IMR-90 (cell line): ENCODE data around the gene SARDH. TPM values are rescaled to one million over a fixed set of nuclear protein-coding genes. Genes with fewer than 3 reads are reported as not detected.

Source experiments
- ATAC-seq: fragments of 200-7000 bp; cut with Tn5 transposase; 2 replicates; pipeline ENCODE4 v1.9.1; 2020; ENCODE audit warnings: low read depth, mild to moderate bottlenecking, moderate library complexity
- BruUV-seq: library from RNA; stranded (reverse); fragments of 400-500 nt; replicated peaks from 2 replicates; lab custom pipeline; 2021; lab: Mats Ljungman, UMichigan
- CTCF ChIA-PET: fragments of 300-600 bp; formaldehyde crosslinking; extraction: SDS; loops from one replicate; lab custom pipeline; 2021; ENCODE audit warnings: antibody characterized with exemption; lab: Yijun Ruan, JAX
- POLR2A ChIA-PET: fragments of 300-600 bp; sonication (Branson Sonifier 250); formaldehyde crosslinking; loops from one replicate; lab custom pipeline; 2022; ENCODE audit warnings: antibody characterized with exemption; ENCODE audit not compliant: unreplicated experiment; lab: Charles Lee
- DNase-seq: peaks from one replicate; pipeline ENCODE4 v3.0.0; 2013
- H2AFZ ChIP-seq: replicated peaks from 2 replicates; pipeline ENCODE3; 2013; ENCODE audit warnings: low read length, mild to moderate bottlenecking; ENCODE audit not compliant: poor library complexity
- H2AK5ac ChIP-seq: 2 replicates; pipeline ENCODE4 v1.6.1; 2013; ENCODE audit warnings: low read depth, low read length, inconsistent platforms
- H2AK9ac ChIP-seq: replicated peaks from 2 replicates; pipeline ENCODE3; 2013; ENCODE audit warnings: mild to moderate bottlenecking, low read depth, low read length, moderate library complexity; ENCODE audit not compliant: poor library complexity
- H2BK120ac ChIP-seq: 2 replicates; pipeline ENCODE4 v1.6.1; 2013; ENCODE audit warnings: low read depth, low read length, inconsistent platforms
- H2BK15ac ChIP-seq: 3 replicates; pipeline ENCODE4 v1.6.1; 2013; ENCODE audit warnings: low read depth, low read length, inconsistent platforms
- H2BK20ac ChIP-seq: 2 replicates; pipeline ENCODE4 v1.6.1; 2013; ENCODE audit warnings: low read depth, mild to moderate bottlenecking, inconsistent platforms, low read length, moderate library complexity
- H2BK5ac ChIP-seq: 2 replicates; pipeline ENCODE4 v1.6.1; 2013; ENCODE audit warnings: mild to moderate bottlenecking, low read depth, low read length, inconsistent platforms; ENCODE audit not compliant: poor library complexity, severe bottlenecking
- H3K14ac ChIP-seq: replicated peaks from 2 replicates; pipeline ENCODE4 v1.6.1; 2013; ENCODE audit warnings: low read depth, low read length, inconsistent platforms
- H3K18ac ChIP-seq: 2 replicates; pipeline ENCODE4 v1.6.1; 2013; ENCODE audit warnings: low read depth, low read length, control low read depth
- H3K23ac ChIP-seq: 2 replicates; pipeline ENCODE4 v1.6.1; 2013; ENCODE audit warnings: low read depth, low read length, inconsistent platforms
- H3K27ac ChIP-seq: 2 replicates; pipeline ENCODE4 v1.5.1; 2013; ENCODE audit warnings: mild to moderate bottlenecking, control low read depth, low read length; ENCODE audit not compliant: insufficient read depth
- H3K27me3 ChIP-seq: 2 replicates; pipeline ENCODE4 v1.6.1; 2013; ENCODE audit warnings: low read length; ENCODE audit not compliant: control insufficient read depth, insufficient read depth
- H3K36me3 ChIP-seq: 2 replicates; pipeline ENCODE4 v1.6.1; 2013; ENCODE audit warnings: low read length, mixed read lengths; ENCODE audit not compliant: control insufficient read depth, insufficient read depth
- H3K4ac ChIP-seq: 2 replicates; pipeline ENCODE4 v1.6.1; 2013; ENCODE audit warnings: low read depth, low read length, inconsistent platforms
- H3K4me1 ChIP-seq: 2 replicates; pipeline ENCODE4 v1.6.1; 2013; ENCODE audit warnings: low read length, mixed read lengths; ENCODE audit not compliant: control insufficient read depth, insufficient read depth
- H3K4me2 ChIP-seq: 2 replicates; pipeline ENCODE4 v1.6.1; 2013; ENCODE audit warnings: low read depth, mild to moderate bottlenecking, control low read depth, low read length, moderate library complexity
- H3K4me3 ChIP-seq: 2 replicates; pipeline ENCODE4 v1.5.1; 2013; ENCODE audit warnings: low read depth, mild to moderate bottlenecking, control low read depth, low read length, moderate library complexity; ENCODE audit not compliant: insufficient read depth
- H3K56ac ChIP-seq: 2 replicates; pipeline ENCODE4 v1.6.1; 2013; ENCODE audit warnings: low read length, inconsistent platforms; ENCODE audit not compliant: insufficient read depth; ENCODE audit errors: extremely low read depth
- H3K79me1 ChIP-seq, 2 experiments: 2 replicates each; pipeline ENCODE4 v1.6.1; 2013; ENCODE audit warnings: low read length in 2 of 2, inconsistent platforms in 1 of 2, low read depth in 1 of 2
- H3K9ac ChIP-seq: 2 replicates; pipeline ENCODE4 v1.6.1; 2013; ENCODE audit warnings: low read depth, low read length, control low read depth
- H3K9me1 ChIP-seq: 2 replicates; pipeline ENCODE4 v1.6.1; 2013; ENCODE audit warnings: low read length, inconsistent platforms; ENCODE audit not compliant: insufficient read depth
- H3K9me3 ChIP-seq: 2 replicates; pipeline ENCODE4 v1.6.1; 2013; ENCODE audit warnings: low read length; ENCODE audit not compliant: control insufficient read depth, insufficient read depth
- H4K20me1 ChIP-seq: 2 replicates; pipeline ENCODE4 v1.6.1; 2013; ENCODE audit warnings: low read length, inconsistent platforms; ENCODE audit not compliant: insufficient read depth
- H4K5ac ChIP-seq: 2 replicates; pipeline ENCODE4 v1.6.1; 2013; ENCODE audit warnings: mild to moderate bottlenecking, low read depth, low read length, control low read depth
- H4K8ac ChIP-seq, 2 experiments: 2 replicates each; pipeline ENCODE4 v1.6.1; 2013; ENCODE audit warnings: low read depth in 2 of 2, low read length in 2 of 2, control low read depth in 1 of 2, inconsistent platforms in 1 of 2
- H4K91ac ChIP-seq: 2 replicates; pipeline ENCODE4 v1.6.1; 2013; ENCODE audit warnings: low read depth, low read length, inconsistent platforms; ENCODE audit not compliant: insufficient read depth
- BHLHE40 ChIP-seq: fragments of 150-350 bp; IDR thresholded peaks from 2 replicates; pipeline ENCODE4 v1.6.1; 2016; ENCODE audit warnings: mild to moderate bottlenecking, low read depth, low read length
- CEBPB ChIP-seq: IDR thresholded peaks from 2 replicates; pipeline ENCODE4 v1.6.1; 2012; ENCODE audit warnings: low read depth, low read length, improper control_type of control experiment
- CHD1 ChIP-seq: IDR thresholded peaks from 2 replicates; pipeline ENCODE4 v1.6.1; 2012; ENCODE audit warnings: low read depth, low read length, improper control_type of control experiment
- FOS ChIP-seq: fragments of 150-350 bp; IDR thresholded peaks from 2 replicates; pipeline ENCODE4 v1.6.1; 2016; ENCODE audit warnings: low read depth, low read length
- MAFK ChIP-seq: IDR thresholded peaks from 2 replicates; pipeline ENCODE4 v1.6.1; 2012; ENCODE audit warnings: low read depth, low read length, improper control_type of control experiment
- MAZ ChIP-seq: IDR thresholded peaks from 2 replicates; pipeline ENCODE4 v1.6.1; 2012; ENCODE audit warnings: low read depth, mild to moderate bottlenecking, low read length, improper control_type of control experiment, moderate library complexity, borderline replicate concordance
- MXI1 ChIP-seq: IDR thresholded peaks from 2 replicates; pipeline ENCODE4 v1.6.1; 2012; ENCODE audit warnings: low read depth, mild to moderate bottlenecking, low read length, moderate library complexity, borderline replicate concordance
- NFE2L2 ChIP-seq: fragments of 150-350 bp; IDR thresholded peaks from 2 replicates; pipeline ENCODE4 v1.6.1; 2016; ENCODE audit warnings: low read depth, mild to moderate bottlenecking, low read length
- POLR2A ChIP-seq: IDR thresholded peaks from 2 replicates; pipeline ENCODE4 v1.6.1; 2012; ENCODE audit warnings: mild to moderate bottlenecking, low read depth, low read length
- RAD21 ChIP-seq: IDR thresholded peaks from 2 replicates; pipeline ENCODE4 v1.6.1; 2012; ENCODE audit warnings: low read length, improper control_type of control experiment
- RFX5 ChIP-seq: IDR thresholded peaks from 2 replicates; pipeline ENCODE4 v1.8.0; 2012; ENCODE audit warnings: low read depth, mild to moderate bottlenecking, low read length, moderate library complexity
- SMC3 ChIP-seq: fragments of 150-350 bp; IDR thresholded peaks from 2 replicates; pipeline ENCODE4 v1.6.1; 2016; ENCODE audit warnings: low read depth, mild to moderate bottlenecking, antibody characterized with exemption, low read length, moderate library complexity
- WGBS, 2 experiments: methylation state at CpG; one replicate each; pipeline versions ENCODE4 v1.1.5 to v1.1.7; 2013; ENCODE audit warnings: missing lambda C conversion rate in 2 of 2; ENCODE audit not compliant: insufficient read length in 1 of 2; ENCODE audit errors: extremely low coverage in 2 of 2; 5-methylcytosine and 5-hydroxymethylcytosine counted together
- dilution Hi-C: fragments of 300-500 bp; cut with HindIII; formaldehyde crosslinking; loops from one replicate; pipeline ENCODE4 v1.14.3; 2018; ENCODE audit warnings: low sequenced_read_pairs; ENCODE audit not compliant: unreplicated experiment
- in situ Hi-C: fragments of 300-500 bp; cut with MboI; formaldehyde crosslinking; loops from 3 replicates; pipeline ENCODE4 v1.14.3; 2019; ENCODE audit warnings: low sequenced_read_pairs, inconsistent platforms, mixed read lengths
- intact Hi-C: fragments of 100-400 bp; cut with micrococcal nuclease; formaldehyde crosslinking; loops from 2 replicates; pipeline ENCODE4 v1.10.0; 2022
- polyA plus RNA-seq, 3 experiments: library from polyadenylated mRNA; depleted of rRNA; stranded (reverse); fragments of >200 nt; gene quantifications; 2 replicates each; pipeline ENCODE4 v1.2.3, GENCODE V29; 2012; ENCODE audit warnings: low replicate concordance in 1 of 3
- total RNA-seq: library from RNA; depleted of rRNA; stranded (reverse); fragments of >200 nt; gene quantifications from 2 replicates; pipeline ENCODE4 v1.2.3, GENCODE V29; 2012
- TF ChIP-seq, protein P1 (sequence below): fragments of 150-350 bp; IDR thresholded peaks from 2 replicates; pipeline ENCODE4 v1.6.1; 2017; ENCODE audit warnings: mild to moderate bottlenecking, antibody characterized with exemption, low read length, low read depth
- TF ChIP-seq, protein P2 (sequence below): conservative IDR thresholded peaks from 2 replicates; pipeline ENCODE4 v1.5.1; 2012; ENCODE audit warnings: mild to moderate bottlenecking, low read depth, low read length, improper control_type of control experiment
- TF ChIP-seq, protein P3 (sequence below): fragments of 150-350 bp; IDR thresholded peaks from 2 replicates; pipeline ENCODE4 v1.6.1; 2016; ENCODE audit warnings: low read depth, mild to moderate bottlenecking, low read length, moderate library complexity, borderline replicate concordance

Gene SARDH
- total and polyA plus RNA-seq, 2 of the 4 experiments (the other 2 are of a cell fraction): 5.0 to 7.5 TPM

DNA sequence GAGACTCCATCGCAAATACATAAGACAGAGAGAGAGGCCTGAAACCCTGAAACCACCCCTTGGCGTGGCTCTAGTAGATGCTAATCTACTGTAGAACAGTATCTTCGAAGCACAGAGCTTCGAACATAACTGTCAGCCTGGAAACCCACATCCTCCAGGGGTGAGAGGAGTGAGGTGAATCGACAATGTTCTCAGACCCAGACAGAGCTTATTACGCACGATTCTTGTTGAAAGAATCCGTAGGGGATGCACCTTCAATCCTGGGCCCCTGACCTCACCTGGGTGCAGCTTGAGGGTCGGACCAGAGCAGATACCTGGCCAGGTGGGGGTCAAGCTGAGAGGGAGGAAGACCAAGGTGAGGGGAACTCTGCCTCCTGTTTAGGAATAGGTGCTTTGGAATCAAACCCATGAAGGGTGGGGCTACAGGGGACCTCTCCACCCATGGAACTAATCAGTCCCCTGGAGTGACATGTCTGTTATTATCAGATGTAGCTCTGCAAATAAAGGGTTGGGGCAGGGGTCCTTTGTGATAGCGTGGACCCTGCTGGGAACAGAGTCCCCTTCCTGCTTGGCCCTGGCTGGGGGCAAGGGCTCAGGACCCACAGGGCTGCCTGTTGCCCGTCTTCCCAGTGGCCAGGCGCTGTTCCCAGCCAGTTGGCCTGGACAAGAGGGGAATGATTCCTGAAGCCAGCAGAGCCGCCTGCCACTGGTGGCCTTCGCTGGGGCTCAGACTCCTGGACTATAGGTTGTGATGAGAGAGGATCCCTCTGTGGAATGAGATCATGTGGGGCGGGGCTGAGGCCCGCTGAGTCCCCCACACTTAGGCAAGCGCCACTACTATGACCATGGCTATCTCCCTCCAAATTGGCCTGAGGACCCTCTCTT lies 60.8 kb downstream of the SARDH start:
- BruUV-seq: no TSS peak
- no peaks in the 10 kb centered on the region for H3K9me1 ChIP-seq
- no peak overlapping the region for H2BK5ac ChIP-seq
- ChIA-PET POLR2A (interaction anchor here (0.6 kb wide), 1 partner anchor 977 kb away, joined by 4 read pairs; no protein-coding TSS in a partner anchor), CTCF (no interaction called here)
- no peak overlapping the region for H3K14ac ChIP-seq
- H3K4ac ChIP-seq: no peak overlapping the region
- no peak overlapping the region for H2AK5ac ChIP-seq
- no peak overlapping the region for H3K4me2 ChIP-seq
- in situ Hi-C loops (no loop called here), dilution Hi-C loops (no loop called here), intact Hi-C loops (no loop called here)
- no peaks in the 10 kb centered on the region for H3K36me3 ChIP-seq
- H3K56ac ChIP-seq: no peak overlapping the region
- no peaks in the 10 kb centered on the region for H4K20me1 ChIP-seq
- no peak overlapping the region for H3K27ac ChIP-seq
- no peaks in the 10 kb centered on the region; the same call in 1 of the 2 replicates for H3K27me3 ChIP-seq
- no peak overlapping the region for H2AK9ac ChIP-seq
- no peak overlapping the region for H2BK20ac ChIP-seq
- no peak for DNase-seq
- H4K91ac ChIP-seq: no peak overlapping the region
- H2BK120ac ChIP-seq: no peak overlapping the region
- no peak overlapping the region for H2BK15ac ChIP-seq
- no peak overlapping the region for H4K5ac ChIP-seq
- H3K9me3 ChIP-seq: no peaks in the 10 kb centered on the region
- H3K79me1 ChIP-seq: no peaks in the 10 kb centered on the region
- H3K4me1 ChIP-seq: no peaks in the 10 kb centered on the region
- no peak overlapping the region for H3K23ac ChIP-seq
- H2AFZ ChIP-seq: no peak overlapping the region
- no peak for ATAC-seq
- H3K9ac ChIP-seq: no peak overlapping the region
- H3K4me3 ChIP-seq: no peak overlapping the region
- H3K18ac ChIP-seq: no peak overlapping the region
- 77% methylated on average over 4 of the region's 17 CpGs; no CpG with 5 or more reads in 1 of the 2 experiments for WGBS, 2 experiments
- no peak overlapping the region for H4K8ac ChIP-seq
- TF ChIP-seq MAFK (no peak), FOS (no peak), CHD1 (no peak), RAD21 (no peak), RFX5 (no peak), NFE2L2 (no peak), MAZ (no peak), MXI1 (no peak), POLR2A (no peak), CEBPB (no peak), BHLHE40 (no peak), SMC3 (no peak)
- TF ChIP-seq, protein P1, sequence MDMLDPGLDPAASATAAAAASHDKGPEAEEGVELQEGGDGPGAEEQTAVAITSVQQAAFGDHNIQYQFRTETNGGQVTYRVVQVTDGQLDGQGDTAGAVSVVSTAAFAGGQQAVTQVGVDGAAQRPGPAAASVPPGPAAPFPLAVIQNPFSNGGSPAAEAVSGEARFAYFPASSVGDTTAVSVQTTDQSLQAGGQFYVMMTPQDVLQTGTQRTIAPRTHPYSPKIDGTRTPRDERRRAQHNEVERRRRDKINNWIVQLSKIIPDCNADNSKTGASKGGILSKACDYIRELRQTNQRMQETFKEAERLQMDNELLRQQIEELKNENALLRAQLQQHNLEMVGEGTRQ: no peak
- TF ChIP-seq, protein P2, sequence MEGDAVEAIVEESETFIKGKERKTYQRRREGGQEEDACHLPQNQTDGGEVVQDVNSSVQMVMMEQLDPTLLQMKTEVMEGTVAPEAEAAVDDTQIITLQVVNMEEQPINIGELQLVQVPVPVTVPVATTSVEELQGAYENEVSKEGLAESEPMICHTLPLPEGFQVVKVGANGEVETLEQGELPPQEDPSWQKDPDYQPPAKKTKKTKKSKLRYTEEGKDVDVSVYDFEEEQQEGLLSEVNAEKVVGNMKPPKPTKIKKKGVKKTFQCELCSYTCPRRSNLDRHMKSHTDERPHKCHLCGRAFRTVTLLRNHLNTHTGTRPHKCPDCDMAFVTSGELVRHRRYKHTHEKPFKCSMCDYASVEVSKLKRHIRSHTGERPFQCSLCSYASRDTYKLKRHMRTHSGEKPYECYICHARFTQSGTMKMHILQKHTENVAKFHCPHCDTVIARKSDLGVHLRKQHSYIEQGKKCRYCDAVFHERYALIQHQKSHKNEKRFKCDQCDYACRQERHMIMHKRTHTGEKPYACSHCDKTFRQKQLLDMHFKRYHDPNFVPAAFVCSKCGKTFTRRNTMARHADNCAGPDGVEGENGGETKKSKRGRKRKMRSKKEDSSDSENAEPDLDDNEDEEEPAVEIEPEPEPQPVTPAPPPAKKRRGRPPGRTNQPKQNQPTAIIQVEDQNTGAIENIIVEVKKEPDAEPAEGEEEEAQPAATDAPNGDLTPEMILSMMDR: no peak
- TF ChIP-seq, protein P3, sequence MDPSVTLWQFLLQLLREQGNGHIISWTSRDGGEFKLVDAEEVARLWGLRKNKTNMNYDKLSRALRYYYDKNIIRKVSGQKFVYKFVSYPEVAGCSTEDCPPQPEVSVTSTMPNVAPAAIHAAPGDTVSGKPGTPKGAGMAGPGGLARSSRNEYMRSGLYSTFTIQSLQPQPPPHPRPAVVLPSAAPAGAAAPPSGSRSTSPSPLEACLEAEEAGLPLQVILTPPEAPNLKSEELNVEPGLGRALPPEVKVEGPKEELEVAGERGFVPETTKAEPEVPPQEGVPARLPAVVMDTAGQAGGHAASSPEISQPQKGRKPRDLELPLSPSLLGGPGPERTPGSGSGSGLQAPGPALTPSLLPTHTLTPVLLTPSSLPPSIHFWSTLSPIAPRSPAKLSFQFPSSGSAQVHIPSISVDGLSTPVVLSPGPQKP: no peak
